Measurements from ENCODE around the gene EMILIN1. TPM values are rescaled to one million over a fixed set of nuclear protein-coding genes. Genes with fewer than 3 reads are reported as not detected.

EMILIN1 gene
- total RNA-seq, 1 experiment from 2014 or later = 1.2 TPM

- no peak overlapping the region for H3K9ac ChIP-seq (ENCODE audit: extremely low read depth, insufficient read length, low read length)
- H3K23me2 ChIP-seq (ENCODE audit: insufficient read length, low read depth, low read length, poor library complexity, severe bottlenecking) = peaks cover 7% of the 10 kb centered on the region
- H3K4me2 ChIP-seq (ENCODE audit: insufficient read depth, insufficient read length, low read length) = no peak overlapping the region
- H2BK12ac ChIP-seq (ENCODE audit: insufficient read length, low read depth, low read length) = no peak overlapping the region
- H3K79me1 ChIP-seq (ENCODE audit: insufficient read depth, low read depth, low read length, poor library complexity, severe bottlenecking) = no peaks in the 10 kb centered on the region
- no peak overlapping the region for H4K91ac ChIP-seq (ENCODE audit: insufficient read length, low read depth, low read length)
- no peak overlapping the region for H2BK20ac ChIP-seq (ENCODE audit: low read depth, low read length, poor library complexity, severe bottlenecking)
- H4K5ac ChIP-seq (ENCODE audit: insufficient read length, low read depth, low read length) = no peak overlapping the region
- no peaks in the 10 kb centered on the region for H3K9me3 ChIP-seq (ENCODE audit: control insufficient read depth, low read depth, low read length)
- no peak overlapping the region for H2AFZ ChIP-seq (ENCODE audit: low read length)
- no peaks in the 10 kb centered on the region for H3K4me1 ChIP-seq (ENCODE audit: insufficient read depth, low read length)
- no peak overlapping the region for H2AK5ac ChIP-seq (ENCODE audit: insufficient read length, low read length)
- no peak overlapping the region for H3K18ac ChIP-seq (ENCODE audit: insufficient read length, low read depth, low read length)
- no peaks in the 10 kb centered on the region for H3K79me2 ChIP-seq (ENCODE audit: insufficient read depth, low read length)
- H3K4me1 Mint-ChIP-seq = peaks cover 10 to 15% of the 10 kb centered on the region in 2 experiments
- H2BK5ac ChIP-seq (ENCODE audit: insufficient read length, low read length) = no peak overlapping the region
- no CpG with 5 or more reads among the region's 6 CpGs for WGBS (ENCODE audit: extremely low coverage, insufficient read length, low lambda C conversion rate)
- H3K27me3 Mint-ChIP-seq (ENCODE audit: low read depth) = no peaks in the 10 kb centered on the region
- H3K27ac Mint-ChIP-seq = no peak overlapping the region
- H3K23ac ChIP-seq (ENCODE audit: insufficient read length, low read depth, low read length) = no peak overlapping the region
- H3K27me3 ChIP-seq (ENCODE audit: insufficient read depth, low read length) = no peaks in the 10 kb centered on the region
- no peak overlapping the region for H3K14ac ChIP-seq (ENCODE audit: insufficient read depth, low read length)
- H3K4me3 Mint-ChIP-seq = no peak overlapping the region
- no peak overlapping the region for H3K4ac ChIP-seq (ENCODE audit: low read depth, low read length)
- no peak overlapping the region for H2BK120ac ChIP-seq (ENCODE audit: low read depth, low read length, poor library complexity, severe bottlenecking)
- H3K27ac ChIP-seq (ENCODE audit: insufficient read length, low read depth, low read length) = no peak overlapping the region
- no peak overlapping the region for H3T11ph ChIP-seq (ENCODE audit: low read length)
- no peak for TF ChIP-seq CTCF (conservative IDR thresholded peaks at IDR 0.05)
- no peak overlapping the region for H4K8ac ChIP-seq (replicated peaks; ENCODE audit: insufficient read length, low read depth, low read length)
- peaks cover 24 to 82% (median 79%) of the 10 kb centered on the region in 3 experiments for H3K36me3 Mint-ChIP-seq (ENCODE audit: insufficient read depth in 1 of 3, low read depth in 3 of 3)
- DNase-seq = no peak
- H4K20me1 ChIP-seq (ENCODE audit: control insufficient read depth, insufficient read depth, insufficient read length) = peaks cover 4% of the 10 kb centered on the region
- no peaks in the 10 kb centered on the region for H3K9me3 Mint-ChIP-seq
- no peak overlapping the region for H2BK15ac ChIP-seq (ENCODE audit: low read depth, low read length)
- H3K56ac ChIP-seq (ENCODE audit: insufficient read length, low read depth, low read length) = no peak overlapping the region
Measured at GRCh38 chr2:27038012-27038411, 40.4 kb upstream of the EMILIN1 start.

Data from H9 (cell line).